HG02885 (cell line): Measurements from ENCODE around the gene DUS1L.

Experiments used
- ATAC-seq: cut with Tn5 transposase; IDR thresholded peaks from one replicate; pipeline ENCODE4 v1.9.1; 2021; ENCODE audit warnings: mild to moderate bottlenecking; ENCODE audit not compliant: unreplicated experiment, poor library complexity

DUS1L gene

DNA sequence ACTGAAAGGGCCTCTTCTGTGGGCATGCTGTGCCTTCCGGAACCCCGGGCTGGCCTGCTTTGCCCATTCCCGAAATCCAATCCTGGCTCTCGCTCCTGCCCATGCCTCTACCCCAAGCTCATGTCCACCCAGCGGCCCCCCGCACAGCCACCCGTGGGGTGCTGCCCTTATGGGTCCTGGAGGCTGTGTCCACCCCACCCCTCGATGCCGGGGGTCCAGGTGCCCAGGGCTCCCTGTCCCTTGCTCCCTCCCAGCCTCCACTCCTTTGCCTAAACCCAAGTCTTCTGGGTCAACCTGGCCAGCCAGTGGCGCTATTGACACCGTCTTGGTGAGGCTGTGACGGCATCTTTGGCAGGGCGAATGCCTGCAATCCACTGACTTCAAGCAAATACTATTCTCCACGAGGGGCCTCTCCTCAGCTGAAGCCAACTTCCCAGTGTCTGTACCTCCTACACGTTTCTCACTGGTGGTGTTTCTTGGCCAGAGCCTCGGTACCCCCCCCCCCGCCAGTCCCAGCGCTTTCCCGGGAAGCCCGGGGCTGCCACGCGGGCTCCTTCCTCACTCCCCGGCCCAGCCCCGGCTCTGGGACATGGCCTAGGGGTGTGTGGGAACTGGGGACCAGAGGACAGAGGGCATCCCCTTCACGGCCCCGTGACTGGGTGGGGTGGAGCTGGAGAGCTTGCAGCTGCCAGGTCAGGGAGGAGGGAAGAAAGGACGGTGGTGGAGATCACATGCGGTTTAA, 12.2 kb upstream of the DUS1L start:
- ATAC-seq: no peak

DNA sequence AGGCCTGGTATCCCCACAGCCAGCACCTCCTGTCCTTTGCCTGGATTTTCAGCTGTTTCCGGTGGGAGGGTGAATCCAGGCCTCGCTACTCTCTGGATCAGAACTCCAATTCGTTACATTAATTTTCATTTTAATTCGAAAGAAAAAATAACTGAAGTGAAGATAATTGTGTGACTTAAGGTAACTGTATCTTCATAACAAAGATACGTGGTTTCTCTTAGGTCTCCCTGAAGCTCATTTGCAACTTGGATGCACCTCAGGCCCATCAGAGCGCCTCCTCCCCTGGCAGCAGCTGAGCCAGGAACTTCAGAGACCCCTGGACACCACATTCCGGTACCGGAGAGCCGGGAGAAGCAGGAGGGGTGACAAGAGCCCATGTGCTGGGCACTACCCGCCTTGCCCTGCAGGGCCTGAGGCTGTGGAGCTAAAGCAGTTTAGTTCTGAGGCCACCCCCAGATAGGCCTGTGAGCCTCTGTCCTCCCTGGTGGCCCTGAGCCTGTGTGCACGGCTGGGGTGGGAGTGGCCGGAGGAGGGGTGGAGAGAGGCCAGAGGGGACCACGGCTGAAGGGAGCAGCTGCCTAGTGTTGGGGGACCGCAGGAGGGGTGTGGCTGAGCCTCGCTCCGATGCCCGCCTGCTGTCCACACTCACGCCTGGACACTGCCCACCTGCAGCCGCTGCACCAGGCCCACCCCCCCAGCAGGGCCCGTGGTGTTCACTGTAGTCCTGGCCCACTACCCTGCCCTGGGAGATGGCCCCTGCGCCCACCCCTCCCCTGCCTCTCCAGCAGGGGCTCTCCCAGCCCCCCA, 11.4 kb upstream of the DUS1L start:
- ATAC-seq: no peak

DNA sequence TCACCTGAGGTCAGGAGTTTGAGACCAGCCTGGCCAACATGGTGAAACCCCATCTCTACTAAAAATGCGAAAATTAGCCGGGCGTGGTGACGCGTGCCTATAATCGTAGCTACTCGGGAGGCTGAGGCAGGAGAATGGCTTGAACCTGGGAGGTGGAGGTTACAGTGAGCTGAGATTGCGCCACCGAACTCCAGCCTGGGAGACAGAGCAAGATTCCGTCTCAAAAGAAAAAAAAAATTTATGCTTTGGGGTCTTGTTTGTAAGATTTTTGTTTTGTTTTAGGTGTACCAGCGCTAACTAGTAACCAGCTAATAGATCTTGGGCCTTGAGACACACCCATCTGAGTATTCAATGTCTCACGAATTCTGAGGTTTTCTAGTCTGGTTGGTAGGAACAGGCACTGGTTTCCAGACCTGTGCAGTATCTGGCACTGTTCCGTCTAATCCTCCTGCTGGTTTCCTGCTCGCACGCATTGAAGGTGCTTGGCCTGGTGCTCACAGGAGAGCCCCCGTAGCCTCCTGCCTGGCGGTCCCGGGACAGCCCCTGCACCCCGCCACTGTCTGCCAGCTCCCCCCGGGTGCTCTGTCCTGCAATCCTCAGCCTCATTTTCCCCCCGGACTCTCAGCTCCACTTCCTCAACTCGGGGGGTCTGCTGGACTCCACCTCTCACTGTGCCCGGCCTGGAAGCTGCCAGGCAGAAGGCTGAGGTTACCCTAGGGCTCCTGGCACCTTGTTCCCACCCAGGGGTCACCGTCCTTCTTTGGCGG, 10.6 kb upstream of the DUS1L start:
- ATAC-seq: no peak

DNA sequence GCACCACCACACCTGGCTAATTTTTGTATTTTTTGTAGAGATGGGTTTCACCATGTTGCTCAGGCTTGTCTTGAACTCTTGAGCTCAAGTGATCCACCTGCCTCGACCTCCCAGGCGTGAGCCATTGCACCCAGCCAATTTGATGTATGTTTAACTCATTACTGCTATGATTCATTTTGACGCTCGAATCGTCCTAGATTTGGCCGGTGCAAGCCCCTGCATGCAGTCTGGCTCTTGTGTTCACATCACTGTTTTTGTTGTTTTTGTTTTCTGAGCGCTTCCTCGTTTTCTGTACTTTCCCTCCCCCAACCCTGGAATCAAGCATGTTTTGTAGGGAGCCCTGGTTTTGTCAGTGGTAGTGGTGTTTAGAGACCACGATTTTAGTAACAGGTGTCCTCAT, 7.8 kb upstream of the DUS1L start:
- ATAC-seq: no peak

DNA sequence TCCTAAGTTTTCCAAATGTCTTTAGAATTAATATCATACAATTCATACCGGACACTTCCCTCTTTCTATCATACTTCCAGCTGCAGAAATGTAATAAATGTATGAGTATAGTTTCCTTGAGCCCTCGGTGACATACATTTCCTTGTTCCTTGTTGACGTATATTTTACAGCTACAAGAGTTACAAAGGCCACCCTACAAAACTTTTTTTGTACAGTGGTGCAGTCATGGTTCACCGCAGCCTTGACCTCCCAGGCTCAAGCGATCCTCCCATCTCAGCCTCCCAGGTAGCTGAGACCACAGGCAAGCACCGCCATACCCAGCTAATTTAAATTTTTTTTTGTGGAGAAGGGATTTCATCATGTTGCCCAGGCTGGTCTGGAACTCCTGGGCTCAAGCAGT, 7.2 kb upstream of the DUS1L start:
- ATAC-seq: no peak

DNA sequence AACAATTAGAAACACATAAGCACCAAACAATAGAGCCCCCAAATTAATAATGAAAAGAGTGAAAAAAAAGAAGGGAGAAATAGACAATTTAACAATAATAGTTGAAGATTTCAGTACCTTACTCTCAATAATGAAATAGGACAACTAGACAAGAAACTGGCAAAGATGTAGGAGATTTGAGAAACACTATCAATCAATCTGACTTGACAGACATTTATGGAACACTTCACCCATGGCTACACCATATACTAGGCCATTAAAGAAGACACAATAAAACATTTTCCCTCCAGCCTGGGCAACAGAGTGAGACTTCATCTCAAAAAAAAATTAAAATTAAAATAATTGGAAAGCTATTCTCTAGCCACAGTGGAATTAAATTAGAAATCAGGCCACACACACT, 5.0 kb upstream of the DUS1L start:
- no peak for ATAC-seq

DNA sequence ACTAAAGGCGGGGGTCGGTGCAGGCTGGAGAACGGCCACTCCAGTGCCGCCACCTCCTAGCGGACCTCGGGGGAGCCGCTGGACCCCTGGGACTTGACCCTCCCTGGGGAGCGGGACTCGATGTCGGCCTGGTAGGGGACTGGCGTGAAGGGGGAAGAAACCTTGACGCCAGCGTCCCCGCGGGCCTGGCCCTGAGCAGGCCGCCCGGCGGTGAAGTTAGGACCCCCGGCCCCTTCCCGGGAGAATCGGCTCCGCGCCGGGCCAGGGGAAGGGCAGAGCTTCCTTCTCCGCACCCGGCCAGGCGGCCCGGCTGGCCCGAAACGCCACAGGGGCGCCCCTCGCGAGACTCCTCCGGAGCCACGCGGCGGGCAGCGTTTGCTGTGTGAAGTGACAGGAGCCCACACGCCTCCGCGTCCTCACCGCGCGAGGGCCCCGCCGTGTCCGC, 389 bp downstream of the DUS1L start:
- ATAC-seq: peak; percentile 43

DNA sequence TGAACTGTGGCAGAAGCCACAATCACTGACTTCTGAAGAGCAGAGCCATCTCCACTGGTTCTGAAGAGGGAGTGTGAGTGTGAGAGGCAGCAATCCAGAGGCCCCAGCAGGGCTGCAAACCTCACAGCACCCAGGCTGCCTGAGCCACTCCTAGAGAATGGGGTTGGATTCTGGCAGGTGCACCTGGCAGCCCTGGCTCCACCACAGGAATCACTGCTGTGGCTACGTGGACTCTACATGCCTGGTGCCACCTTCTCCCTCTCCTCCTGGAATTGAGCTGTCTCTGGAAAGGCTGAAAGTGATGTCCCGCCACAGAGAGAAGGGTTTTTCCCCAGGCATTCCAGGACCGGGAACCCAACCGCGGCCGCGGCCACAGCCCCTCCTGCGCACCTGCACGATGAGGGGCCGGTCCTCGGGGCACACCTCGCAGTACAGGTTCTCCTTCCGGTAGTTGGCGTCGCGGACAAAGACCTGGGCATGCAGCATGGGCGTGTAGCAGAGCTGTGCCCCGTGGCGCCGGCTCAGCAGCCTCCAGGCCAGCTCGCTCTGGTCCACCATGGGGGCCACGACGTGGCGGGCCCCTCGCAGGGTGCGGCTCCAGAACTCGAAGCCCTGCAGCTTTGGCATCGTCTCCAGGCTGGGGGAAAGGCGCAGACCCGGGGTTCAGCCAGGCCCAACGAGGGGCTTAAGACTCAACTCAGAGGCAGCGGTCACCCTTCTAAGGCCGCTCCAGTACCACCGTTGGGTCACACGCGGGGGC, 991 bp downstream of the DUS1L start:
- no peak for ATAC-seq

DNA sequence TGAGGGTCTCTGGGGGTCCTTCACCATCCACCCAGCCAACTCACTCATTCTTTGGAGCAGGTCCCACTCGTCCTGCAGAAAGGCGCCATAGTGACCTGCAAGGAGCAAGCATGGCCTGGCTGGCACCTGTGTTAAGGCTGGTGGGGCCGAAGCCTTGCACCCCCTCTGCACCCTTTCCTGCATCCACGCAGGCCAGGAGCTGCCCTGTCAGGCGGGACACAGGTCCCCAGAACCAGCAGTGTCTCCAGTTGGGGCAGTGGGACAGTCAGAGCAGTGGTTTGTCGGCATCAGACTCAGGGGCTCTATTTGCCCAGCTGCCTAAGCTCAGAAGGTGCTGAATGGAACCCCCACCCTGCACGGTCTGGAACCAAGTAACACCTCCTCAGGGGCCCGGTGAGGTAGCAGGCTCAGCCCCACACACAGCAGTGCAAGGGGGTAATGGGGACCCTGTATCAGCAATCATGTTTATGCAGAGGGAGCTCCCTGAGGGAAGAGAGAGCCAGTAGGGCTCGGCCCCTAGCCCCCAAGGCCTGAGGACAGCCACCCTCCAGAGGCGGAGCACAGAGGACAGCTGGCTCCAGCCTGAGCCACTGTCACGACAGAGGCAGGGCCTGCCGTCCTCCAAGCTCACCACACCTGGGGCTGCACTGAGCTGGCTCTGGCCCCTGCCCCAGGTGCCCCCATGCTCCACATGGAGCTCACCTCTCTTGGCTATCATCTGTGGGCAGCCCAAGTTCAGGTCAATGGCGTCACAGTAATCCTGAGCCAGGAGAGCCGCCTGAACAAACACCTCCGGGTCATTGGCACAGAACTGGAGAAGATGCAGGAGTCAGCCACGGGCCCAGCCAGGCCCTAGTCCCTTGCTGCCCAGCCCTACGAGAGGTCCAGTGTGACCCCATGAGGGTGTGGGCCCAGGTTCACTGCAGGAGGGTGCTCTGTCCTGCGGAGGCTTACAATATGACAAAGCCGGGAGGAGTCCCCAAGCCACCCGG, 1.9 kb downstream of the DUS1L start:
- no peak for ATAC-seq

DNA sequence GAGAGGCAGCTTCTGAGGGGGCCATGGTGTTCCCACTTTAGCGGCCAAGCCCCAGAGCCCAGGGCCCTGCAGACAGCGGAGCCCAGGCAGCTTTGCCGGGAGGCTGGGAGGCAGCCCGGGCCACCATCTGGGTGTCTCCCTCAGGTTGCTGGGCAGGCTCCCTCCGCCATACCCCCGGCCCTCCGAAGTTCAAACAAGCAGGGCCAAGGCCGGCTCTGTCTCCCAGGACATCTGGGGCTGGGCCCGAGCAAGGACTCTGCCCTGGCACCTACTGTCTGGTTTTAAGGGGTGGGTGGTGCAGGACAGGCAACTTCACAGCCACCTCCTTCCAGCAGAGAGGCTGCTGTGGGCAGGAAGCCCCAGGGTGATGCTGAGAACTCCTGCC, 2.6 kb downstream of the DUS1L start:
- no peak for ATAC-seq

DNA sequence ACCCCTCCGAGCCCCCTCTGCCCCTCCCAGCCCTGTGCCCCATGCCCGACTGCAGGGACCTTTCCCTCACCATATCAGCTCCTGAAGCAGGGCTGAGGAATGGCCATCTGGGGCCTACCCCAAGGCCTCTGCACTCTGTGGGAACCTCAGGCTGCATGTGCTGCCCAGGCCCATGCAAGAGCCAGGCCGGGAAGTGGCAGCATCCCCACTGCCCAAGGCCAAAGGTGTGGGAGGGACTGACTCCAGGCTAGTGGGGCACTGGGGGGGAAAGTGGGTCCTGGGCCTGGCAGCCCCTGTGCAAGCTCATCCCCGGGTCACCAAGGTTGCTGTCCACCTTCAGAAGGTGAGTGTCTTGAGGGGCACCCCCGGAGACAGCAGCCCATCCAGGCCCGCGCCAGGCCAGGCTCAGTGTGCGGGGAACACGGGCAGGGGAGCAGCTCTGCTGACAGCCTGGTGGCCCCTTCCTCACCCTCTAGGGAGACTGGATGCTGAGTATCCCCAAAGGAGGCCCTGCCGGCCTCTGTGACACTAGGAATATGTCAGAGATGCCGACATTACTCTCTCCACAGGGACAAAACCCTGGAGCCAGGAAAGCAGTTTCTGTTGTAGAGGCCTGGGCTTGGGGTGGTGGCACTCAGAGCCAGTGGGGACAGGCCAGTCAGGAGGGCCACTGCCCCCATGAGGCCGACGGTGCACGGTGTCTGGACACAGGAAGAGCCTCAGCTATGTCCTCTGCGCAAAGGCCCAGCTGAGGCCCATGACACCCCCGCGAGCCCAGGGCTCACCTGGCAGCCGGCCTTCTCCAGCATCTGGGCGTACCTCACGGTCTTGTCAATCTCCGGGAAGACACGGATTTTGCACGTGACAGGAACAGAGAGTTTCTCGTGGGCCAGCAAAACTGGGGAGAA, 3.3 kb downstream of the DUS1L start:
- ATAC-seq: no peak

DNA sequence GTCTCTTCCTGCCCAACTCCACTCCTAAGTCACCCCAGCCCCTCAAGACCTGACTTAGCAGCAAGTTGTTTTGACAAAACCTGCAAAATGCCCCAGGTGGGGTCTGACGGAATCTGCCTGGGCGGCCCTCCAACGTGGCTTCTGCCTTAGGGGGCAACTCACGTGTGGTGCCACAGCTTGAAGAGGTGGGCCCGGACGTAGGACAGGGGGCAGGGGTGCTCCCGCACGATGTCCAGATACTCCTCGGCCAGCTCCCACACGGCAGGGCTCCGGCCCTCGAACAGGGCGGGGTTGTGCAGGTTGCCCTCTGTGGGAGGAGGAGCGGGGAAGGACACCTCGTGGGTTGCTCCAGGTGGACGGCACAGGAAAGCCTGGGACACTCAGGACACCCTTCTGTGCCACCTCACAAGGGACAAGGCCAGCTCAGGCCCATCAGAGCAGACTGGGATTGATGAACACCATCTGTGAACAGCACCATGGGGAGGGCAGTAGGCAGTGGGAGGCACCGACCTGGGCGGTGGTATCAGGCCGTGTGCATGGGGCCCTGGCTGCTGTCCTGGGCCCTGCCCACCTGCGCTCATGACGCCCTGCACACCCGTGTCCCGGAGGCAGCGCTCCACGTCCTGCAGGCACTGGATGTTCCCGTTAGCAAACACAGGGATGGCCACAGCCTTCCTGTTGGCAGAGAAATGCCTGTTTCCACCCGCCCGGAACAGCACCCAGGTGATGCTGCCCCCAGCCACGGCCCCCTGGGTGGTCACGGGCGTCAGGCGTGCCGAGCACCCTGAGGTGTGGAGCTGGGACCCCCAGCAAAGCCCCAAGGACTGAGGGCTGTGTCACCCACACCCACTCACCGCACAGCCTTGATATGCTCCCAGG, 4.3 kb downstream of the DUS1L start:
- no peak for ATAC-seq

DNA sequence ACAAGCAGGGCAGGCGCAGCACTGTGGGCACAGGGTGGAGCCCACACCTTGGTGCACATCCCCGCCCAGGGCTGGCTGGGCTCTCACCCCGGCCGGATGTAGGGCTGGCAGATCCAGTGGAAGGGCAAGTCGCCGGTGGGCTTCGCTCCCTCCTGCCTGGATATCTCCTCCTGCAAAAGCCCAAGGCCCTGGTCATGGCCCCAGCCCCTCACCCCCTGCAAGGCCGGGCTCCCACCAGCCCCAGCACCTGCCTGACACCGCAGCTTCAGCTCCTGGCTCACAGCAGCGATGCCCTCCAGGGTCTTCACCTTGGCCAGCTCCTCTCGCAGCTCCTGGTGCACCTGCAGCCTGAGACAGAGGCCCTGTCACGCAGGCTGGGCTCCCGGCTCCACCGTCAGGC, 5.0 kb downstream of the DUS1L start:
- no peak for ATAC-seq

DNA sequence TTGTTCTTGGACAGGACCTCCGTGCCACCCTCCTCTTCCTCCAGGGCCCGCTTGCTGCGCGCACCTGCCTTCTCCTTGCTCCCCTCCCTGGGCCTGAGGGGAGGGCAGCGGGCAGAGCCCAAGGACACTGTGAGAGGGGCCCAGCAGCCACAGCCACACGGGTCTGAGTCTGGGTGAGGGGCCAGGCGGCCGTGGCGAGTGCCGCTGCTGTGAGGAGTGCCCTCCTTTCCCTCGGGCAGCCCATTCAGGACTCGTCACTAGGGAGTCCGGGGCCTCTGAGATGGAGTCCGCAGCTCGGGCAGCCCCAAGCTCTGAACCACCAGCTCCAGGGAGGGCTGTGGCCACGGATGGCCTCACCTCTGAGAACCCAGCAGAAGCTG, 5.6 kb downstream of the DUS1L start:
- no peak for ATAC-seq

DNA sequence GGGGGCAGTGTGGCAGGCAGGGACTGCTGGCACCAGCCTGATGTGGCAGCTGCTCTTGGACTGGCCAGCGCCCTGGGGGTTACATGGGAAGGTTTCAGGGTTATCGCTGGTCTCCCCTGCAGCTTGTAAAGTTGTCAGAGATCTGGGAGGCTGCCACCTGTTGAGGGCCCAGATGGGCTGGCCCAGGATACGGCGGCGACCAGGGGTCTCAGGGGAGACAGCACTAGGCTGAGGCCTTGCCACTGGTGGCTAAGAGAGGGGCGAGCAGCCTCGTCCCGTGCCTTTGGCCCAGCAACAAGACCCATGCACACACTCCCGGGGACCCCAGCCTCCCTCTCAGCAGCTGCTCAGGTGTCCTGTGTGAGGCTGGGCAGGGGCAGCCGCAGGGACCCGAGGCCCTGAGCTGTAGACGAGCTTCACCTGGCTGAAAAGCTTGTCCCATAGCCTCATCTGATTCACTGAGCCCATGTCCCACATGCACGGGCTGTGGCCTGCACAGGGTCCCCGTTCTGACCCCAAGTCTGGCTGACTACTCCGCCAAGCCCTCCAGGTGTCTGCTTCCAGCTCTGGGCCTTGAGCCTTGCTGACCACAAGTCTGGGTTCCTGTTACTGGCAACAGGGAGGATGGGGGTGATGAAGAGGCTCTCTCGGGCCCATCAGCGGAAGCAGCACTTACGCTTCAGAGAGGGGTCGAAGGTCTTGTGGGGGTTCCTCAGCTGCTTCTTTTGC, 6.2 kb downstream of the DUS1L start:
- ATAC-seq: no peak

DNA sequence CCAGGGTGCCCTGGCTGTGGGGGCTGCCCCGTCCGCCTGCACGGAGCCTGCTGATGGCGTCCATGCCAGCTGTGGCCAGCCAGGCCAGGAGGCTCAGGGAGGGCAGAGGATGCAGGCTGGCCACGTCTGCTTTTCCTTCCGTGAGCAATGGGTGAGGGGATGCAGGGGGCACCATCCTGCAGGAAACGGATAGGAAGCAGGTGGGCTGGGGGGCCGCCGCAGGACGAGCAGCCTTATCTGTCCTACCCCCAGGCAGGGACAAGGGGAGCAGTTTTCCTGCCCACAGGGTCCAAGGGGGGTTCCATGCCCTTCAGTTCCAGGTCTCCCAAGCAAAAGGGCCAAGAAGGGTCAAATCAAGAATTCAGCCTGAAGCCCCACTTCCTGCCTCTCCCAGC, 6.8 kb downstream of the DUS1L start:
- ATAC-seq: no peak
